Occipital lobe (tissue), 2 donors: ENCODE data around the gene CCDC24. TPM values are rescaled to one million over a fixed set of nuclear protein-coding genes. Genes with fewer than 3 reads are reported as not detected.

Experiments
- DNase-seq: peaks from one replicate; lab custom pipeline; 2025; lab: John Stamatoyannopoulos, UW
- total RNA-seq: library from RNA; depleted of rRNA; stranded (reverse); fragments of >200 nt; gene quantifications from one replicate; pipeline ENCODE4 v1.2.3, GENCODE V29; 2014

CCDC24 gene
- 7.2 TPM for total RNA-seq

DNA sequence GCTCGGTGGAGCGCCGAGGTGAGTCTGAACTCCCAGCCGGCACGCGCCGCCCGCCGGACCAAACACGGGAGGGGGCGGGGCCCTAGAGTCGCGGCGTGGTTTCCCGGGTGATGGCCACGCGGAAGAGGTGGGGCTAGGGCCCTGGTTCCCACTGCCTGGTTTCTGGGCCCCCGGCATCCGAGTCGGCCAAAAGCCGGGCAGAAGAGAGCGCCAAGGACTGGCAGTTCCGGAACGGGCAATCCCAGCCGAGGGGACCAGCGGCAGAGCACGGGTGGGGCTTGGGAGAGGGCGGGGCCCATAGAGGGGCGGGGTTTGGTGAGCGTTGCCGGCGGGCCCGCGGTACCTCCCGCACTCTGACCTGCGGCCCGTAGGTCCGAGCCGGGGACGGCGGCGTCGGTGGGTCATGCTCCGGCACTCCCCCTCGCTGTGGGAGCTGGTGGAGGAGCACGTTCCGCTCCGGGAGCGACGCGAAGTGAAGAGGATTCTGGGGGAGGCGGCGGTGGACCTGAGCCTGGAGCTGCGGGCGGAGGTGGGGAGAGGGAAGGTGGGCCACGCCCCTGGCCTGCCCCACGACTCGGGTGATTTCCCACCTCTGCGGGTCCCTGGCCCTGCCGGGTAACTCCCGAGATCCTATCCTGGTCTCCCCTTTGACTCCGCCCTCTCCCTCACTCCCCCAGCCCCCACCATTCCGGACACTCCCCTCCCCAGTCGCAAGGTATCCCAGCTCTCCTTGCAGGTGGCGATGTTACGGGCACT is at the start of gene CCDC24:
CCDC24 (plus strand) TSS at position 124 of the 756 bp plus-strand sequence; CDS start at position 404, 280 bp downstream.
- peak; percentile 82 for DNase-seq

GRCh38 chr1:43942411-43942810 is 49.0 kb upstream of the CCDC24 start:
- no peak for DNase-seq

GRCh38 chr1:43944860-43945259 is 46.5 kb upstream of the CCDC24 start:
- no peak for DNase-seq

DNA sequence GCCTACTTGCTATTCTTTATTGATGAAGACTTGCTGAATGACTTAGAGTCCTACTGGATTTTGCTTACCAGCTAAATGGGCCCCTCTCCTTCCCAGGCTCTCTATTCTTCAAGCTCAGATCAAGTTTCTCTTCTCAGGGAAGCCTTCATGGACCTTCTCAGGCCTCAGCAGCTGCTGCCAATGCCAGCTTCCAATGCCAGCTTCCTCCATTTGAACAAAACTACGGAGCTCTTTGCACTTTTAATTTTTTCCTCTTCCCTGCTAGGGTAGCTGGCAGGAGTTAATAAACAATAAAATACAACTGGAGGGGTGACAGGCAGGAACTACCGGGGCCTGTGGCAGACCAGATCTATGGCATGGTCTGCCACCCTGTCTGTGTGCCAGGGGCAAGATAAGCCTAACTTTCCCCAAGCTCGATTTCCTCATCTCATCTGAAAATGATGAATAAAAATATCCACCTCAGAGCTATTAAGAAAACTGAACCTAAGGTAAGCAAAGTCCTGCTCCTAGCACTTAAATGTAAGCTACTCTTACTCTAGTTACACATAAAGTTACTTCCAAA is 45.6 kb upstream of the CCDC24 start:
- DNase-seq: no peak

DNA sequence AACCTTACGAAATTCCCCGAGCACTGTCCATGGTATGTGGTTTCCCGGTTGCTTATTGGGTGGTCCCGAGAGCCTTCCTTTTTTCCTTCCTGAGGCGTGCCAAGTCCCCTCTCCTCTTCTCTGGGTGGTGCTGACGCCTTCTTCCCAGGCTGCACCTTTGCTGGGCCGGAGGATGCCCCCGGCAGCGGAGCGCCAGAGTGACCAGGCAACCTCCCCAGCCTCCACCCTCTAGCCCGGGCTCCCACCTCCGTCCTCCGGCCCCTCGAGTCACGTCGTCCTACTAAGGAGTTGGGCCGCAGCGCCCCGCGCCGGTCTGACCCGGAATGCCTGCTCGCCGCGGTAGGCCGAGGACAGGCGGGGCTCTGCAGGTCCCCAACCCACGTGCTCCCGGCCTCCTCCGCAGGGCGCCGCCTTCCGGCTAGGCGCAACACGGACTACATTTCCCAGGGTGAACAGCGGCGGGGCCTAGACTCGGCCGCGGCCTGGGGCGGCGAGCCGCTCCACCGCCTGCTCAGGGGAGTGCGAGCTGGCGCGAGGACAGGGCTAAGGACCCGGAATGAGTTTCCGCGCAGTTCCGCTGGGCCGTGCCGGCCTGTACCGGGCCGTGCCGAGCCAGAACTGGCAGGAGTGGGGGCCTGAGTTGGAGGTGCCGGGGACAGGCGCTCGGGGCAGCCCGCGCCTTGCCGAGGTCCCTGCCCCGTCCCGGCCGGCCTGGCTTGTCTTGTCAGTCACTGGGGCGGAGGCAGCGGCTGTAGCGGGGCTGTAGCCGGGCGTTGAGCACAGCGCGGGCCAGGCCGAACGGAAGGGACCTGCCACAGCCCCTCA is 45.0 kb upstream of the CCDC24 start, which contains the start of gene IPO13:
IPO13 (plus strand) TSS at position 715 of the 825 bp plus-strand sequence. CDS start 651 bp downstream, outside the sequence.
- peak; percentile 96 for DNase-seq

DNA sequence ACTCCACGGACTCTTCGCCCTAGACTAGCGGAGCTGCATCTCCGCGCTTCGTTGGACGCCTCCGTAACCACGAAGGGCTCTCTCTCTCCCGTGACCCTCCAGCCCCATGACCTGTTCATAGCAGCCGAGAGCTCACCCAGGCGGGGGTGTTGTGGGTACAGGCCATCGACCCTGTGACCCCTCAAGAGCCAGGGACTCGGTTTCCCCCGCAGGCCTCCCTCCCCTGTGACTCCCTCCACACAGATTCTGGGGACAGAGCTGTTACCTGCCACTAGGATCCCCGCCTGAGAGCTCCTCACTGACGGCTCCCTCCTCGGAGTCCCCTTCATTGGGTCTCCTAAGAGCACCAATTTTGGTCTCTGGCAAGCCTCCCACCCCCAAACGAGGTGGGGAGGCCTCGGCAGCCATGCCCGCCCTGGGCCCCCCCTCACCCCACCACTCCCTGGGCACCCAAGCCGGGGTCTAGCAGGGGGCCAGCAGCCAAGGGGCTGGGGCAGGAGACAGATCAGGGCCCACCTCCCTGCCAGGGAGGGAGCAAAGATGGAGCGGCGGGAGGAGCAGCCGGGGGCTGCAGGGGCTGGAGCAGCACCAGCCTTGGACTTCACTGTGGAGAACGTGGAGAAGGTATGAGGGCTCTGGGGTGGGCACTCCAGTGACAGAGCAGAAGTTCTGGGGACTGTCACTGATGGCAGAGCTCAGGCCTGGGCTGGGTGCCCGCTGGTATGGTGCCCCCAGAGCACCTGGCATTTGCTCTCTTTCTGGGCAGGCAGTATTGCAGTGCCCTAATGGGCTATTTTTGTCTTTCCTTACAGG is 44.1 kb upstream of the CCDC24 start:
- no peak for DNase-seq

- DNase-seq: no peak
Measured at GRCh38 chr1:43947874-43948437, 43.4 kb upstream of the CCDC24 start.

GRCh38 chr1:43949678-43950077 is 41.7 kb upstream of the CCDC24 start:
- DNase-seq: no peak

DNA sequence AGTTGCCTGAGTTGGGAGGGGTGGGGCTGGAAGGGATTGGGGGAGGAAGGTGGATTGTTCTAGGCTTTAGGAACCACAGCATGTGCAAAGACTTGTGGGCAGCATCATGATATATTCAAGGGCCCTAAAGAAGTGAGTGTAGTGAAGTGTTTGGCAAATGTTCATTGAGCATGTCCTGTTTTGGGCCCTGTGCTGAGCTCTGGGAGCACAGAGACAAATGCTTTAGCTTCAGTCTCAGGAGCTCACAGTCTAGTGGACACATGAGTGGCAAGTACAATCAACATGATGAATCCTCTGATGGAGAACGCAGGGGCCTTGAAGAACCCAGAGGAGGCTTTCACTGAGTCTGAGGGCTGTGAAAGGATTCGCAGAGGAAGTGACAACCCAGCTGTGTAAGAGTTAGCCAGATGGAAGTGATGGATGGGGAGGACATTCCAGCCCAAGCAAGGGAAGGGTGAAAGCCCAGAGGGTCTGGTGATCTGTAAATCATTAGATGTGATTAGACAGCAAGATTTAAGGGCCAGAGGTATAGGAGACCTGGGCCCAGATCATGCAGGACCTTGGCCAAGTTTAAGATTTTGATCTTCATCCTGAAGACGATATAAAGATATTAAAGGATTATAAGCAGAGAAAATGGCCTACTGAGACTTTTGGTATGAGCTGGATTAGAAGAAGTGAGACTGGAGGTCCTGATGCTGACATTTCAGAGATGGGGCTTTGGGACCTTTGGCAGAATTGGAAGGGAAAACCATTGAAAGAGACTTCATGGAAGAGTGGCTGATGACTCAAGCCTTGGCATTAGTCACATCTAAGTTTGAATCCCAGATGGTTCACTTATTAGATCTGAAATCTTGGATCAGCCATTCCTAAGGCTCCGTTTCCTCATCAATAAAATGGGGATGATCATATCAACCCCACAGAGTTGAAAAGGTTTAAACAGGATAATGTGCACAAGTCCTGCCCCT is 40.1 kb upstream of the CCDC24 start:
- no peak for DNase-seq

- DNase-seq: no peak
Measured at GRCh38 chr1:43952731-43953346, 38.6 kb upstream of the CCDC24 start.

DNA sequence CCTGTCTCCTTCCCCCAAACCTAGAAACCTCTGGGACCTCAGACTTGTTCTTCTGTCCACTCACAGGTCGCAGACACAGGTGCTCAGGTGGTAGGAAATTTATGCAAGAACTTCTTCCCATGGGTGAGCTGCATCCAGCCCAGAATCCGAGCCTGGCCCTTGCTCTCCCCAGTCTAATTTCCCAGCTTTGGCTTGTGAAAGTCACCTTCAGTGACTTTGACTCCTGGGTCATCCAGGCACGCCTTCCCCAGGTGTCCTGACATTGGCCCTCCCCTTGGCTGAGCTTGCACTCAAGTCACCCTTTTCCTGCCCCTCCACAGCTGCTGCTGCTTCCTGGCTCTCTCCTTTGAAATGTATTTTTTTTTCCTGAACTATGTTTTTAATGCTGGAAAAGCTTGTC is 38.0 kb upstream of the CCDC24 start:
- DNase-seq: no peak

- DNase-seq: peak; percentile 46
Measured at GRCh38 chr1:43954036-43954435, 37.4 kb upstream of the CCDC24 start.

DNA sequence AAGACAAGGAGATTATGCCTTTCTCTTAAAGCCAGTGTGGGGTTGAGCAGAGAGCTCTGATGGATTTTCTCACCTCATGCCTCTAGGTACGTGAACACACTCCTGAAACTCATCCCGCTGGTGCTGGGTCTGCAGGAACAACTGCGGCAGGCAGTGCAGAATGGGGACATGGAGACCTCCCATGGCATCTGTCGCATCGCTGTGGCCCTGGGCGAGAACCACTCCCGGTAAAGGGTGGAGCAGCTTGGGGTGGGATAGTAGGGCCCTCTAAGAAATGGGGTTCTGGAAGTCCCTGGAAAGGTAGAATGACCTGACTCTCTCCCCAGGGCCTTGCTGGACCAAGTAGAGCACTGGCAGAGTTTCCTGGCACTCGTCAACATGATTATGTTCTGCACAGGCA is 35.2 kb upstream of the CCDC24 start:
- no peak for DNase-seq

GRCh38 chr1:43957407-43958040 is 33.9 kb upstream of the CCDC24 start:
- no peak for DNase-seq

- no peak for DNase-seq
Measured at GRCh38 chr1:43958351-43959255, 32.8 kb upstream of the CCDC24 start.

DNA sequence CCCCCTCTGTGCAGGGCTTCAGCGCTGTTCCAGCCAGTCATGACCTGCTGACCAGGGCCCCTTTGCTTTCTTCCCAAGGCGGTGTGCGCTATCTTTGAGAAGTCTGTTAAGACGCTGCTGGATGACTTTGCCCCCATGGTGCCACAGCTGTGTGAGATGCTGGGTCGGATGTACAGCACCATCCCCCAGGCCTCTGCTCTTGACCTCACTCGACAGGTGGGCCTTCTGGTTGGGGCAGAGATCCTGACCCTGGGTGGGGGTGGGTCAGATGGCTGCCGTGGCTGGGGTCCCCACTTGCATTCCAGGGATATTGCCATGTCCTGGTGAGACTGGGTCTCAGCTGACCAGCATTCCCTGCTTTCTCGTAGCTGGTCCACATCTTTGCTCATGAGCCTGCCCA is 30.6 kb upstream of the CCDC24 start:
- DNase-seq: no peak

DNA sequence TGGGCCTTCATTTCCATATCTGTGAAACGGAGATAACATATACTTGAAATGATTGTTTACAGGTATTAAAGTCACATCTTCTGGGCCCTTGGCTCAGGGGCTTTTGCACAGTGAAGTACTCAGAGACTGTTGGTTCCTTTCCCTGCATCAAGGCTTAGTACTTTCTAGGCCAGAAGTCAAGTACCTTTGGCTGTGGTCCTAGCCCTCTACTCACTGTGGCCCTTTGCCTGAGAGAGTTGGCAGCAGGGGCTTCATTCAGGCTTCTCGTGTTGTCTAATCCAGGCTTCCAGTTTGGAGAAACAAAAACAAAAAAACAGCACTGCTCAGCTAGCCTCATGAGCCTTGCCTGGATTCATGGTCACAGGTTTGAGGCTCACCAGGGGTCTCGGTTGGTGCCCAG is 29.7 kb upstream of the CCDC24 start:
- DNase-seq: no peak

GRCh38 chr1:43962324-43962723 is 29.1 kb upstream of the CCDC24 start:
- DNase-seq: no peak
